VCaP (cell line): ENCODE measurements around the gene HAGHL.

Source experiments
- H3K27ac ChIP-seq: fragments of 450-650 bp; 2 replicates; pipeline ENCODE4 v1.5.1; 2017
- TF ChIP-seq, protein P1 (sequence below): fragments of 450-650 bp; conservative IDR thresholded peaks from 2 replicates; pipeline ENCODE4 v1.5.1; 2017; ENCODE audit warnings: mild to moderate bottlenecking, moderate library complexity

HAGHL gene

GRCh38 chr16:718389-718788 is 8.5 kb upstream of the HAGHL start:
- H3K27ac ChIP-seq = 0 out of 2 replicates have a peak overlapping the region, but pooled peaks have one; percentile 93
- TF ChIP-seq, protein P1, sequence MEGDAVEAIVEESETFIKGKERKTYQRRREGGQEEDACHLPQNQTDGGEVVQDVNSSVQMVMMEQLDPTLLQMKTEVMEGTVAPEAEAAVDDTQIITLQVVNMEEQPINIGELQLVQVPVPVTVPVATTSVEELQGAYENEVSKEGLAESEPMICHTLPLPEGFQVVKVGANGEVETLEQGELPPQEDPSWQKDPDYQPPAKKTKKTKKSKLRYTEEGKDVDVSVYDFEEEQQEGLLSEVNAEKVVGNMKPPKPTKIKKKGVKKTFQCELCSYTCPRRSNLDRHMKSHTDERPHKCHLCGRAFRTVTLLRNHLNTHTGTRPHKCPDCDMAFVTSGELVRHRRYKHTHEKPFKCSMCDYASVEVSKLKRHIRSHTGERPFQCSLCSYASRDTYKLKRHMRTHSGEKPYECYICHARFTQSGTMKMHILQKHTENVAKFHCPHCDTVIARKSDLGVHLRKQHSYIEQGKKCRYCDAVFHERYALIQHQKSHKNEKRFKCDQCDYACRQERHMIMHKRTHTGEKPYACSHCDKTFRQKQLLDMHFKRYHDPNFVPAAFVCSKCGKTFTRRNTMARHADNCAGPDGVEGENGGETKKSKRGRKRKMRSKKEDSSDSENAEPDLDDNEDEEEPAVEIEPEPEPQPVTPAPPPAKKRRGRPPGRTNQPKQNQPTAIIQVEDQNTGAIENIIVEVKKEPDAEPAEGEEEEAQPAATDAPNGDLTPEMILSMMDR = no peak

GRCh38 chr16:718922-719321 is 8.0 kb upstream of the HAGHL start:
- H3K27ac ChIP-seq = peak overlapping the region; percentile 93
- TF ChIP-seq, protein P1 = no peak

DNA sequence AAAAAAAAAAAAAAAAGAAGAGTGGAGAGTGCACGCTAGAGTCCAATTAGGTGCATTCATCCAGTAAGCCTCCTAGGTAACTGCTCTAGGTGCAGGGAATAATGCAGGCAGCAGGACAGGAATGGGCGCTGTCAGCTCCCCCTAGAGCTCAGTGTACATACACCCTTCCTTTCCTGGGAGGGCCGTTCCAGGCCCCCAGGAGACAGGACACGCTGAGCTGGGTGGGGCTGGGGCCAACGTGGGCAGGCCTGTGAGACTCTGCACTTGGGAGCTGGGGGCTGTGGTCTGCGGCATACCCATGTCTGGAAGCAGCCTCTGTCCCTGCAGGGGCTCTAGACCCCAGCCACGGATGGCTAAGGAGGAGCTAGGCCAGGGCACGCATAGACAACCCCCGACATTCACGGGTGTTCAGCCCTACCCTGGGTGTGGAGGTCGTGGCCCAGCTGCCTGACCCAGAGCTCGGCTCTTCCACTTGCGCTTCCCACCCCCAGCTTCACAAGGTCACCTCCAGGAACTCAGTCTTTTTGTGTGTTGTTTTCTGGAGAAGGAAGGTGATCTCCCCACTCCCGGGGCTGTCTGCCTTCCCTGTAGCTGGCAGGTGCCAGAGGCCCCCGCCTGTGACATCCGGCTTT is 7.0 kb upstream of the HAGHL start:
- TF ChIP-seq, protein P1 = peak; percentile 39
- H3K27ac ChIP-seq = peak overlapping the region; percentile 93

DNA sequence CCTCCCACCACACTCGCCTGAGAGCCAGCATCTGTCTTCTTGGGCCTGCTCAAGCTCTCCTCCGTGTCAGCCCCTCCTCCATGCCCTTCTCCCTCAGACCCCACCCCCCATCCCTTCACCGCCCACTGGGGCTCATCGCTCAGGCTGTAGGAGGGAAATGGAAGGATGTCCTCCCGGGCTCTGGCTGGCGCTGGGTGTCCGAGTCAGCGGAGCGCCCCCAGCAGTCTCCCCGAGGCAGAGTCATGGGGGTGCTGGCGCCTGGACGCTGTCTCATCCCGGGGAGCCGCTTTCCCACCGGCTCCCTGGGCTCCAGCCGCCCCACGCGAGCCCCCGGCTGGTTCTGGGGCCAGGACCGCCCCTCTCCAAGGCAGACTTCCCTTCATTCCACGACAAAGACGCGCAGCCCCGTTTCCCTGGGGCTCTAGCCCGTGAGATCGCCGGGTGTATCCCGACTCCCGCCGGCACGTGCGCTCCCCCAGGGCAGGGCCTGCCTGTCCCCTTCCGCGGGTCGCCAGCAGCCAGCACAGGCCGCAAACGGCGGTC is 6.4 kb upstream of the HAGHL start:
- peak overlapping the region; percentile 93 for H3K27ac ChIP-seq
- TF ChIP-seq, protein P1 = no peak

DNA sequence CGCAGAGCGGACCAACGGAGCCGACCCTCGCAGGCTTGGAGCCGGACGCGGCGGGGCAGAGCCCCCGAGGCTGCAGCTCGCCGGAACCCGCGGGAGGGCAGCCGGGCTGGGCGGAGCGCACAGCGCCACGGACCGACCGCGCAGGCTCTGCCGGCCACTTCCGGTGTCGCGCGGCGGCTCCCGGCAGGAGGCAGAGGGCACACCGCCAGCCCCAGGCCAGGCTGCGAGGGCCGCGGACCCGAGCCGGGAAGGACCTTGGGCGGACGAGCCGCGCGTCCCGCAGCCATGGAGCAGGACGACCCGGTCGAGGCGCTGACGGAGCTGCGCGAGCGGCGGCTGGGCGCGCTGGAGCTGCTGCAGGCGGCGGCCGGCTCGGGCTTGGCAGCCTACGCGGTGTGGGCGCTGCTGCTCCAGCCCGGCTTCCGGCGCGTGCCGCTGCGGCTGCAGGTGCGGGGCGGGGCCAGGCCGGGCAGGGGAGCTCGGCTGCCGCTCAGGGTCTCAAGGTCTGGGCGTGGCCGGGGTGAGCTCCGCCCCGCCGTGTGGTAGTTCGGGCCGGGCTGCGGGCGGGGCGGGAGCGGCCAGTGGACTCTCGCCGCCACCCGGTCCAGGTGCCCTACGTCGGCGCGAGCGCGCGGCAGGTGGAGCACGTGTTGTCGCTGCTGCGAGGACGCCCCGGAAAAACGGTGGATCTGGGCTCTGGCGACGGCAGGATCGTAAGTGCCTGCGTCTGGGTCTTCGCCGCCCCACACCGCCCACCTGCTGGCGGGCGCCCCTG is 5.7 kb upstream of the HAGHL start, which contains the start of gene ANTKMT:
TSS of gene ANTKMT (plus strand) at position 157 of the 775 bp plus-strand sequence. CDS start at position 286, 129 bp downstream.
- TF ChIP-seq, protein P1 = 0 out of 2 replicates have a peak, but pooled peaks have one; percentile 9
- H3K27ac ChIP-seq = peak within 1 kb of the TSS; percentile 93

- peak overlapping the region; percentile 93 for H3K27ac ChIP-seq
- TF ChIP-seq, protein P1 = no peak
Measured at GRCh38 chr16:721765-722540, 5.0 kb upstream of the HAGHL start.
